Colonic mucosa (tissue), 4 donors: ENCODE measurements around the gene PIM3. TPM values are rescaled to one million over a fixed set of nuclear protein-coding genes. Genes with fewer than 3 reads are reported as not detected.

Experiments
- DNase-seq: peaks from one replicate; pipeline ENCODE4 v3.0.0-alpha.2; 2020
- H3K27ac ChIP-seq: fragments of 200-600 bp; one replicate; pipeline ENCODE4 v1.8.0; 2021
- H3K27me3 ChIP-seq: fragments of 200-600 bp; one replicate; pipeline ENCODE4 v1.8.0; 2021
- H3K36me3 ChIP-seq: fragments of 200-600 bp; one replicate; pipeline ENCODE4 v1.8.0; 2021
- H3K4me1 ChIP-seq: fragments of 200-600 bp; one replicate; pipeline ENCODE4 v1.8.0; 2021; ENCODE audit warnings: mild to moderate bottlenecking
- H3K4me3 ChIP-seq: fragments of 200-600 bp; one replicate; pipeline ENCODE4 v1.8.0; 2021
- H3K9ac ChIP-seq, 2 donors: one replicate each; pipeline ENCODE4 v1.7.0; 2013; ENCODE audit warnings: control low read depth in 2 of 2, low read depth in 2 of 2, low read length in 2 of 2
- H3K9me3 ChIP-seq: fragments of 200-600 bp; one replicate; pipeline ENCODE4 v1.8.0; 2021
- intact Hi-C: fragments of 100-400 bp; cut with DNase I; formaldehyde crosslinking; loops from one replicate; pipeline ENCODE4 v1.14.1; 2022
- total RNA-seq, 2 donors: library from RNA; stranded (reverse); fragmentation: NEBNext Ultra II Directional in 1 of 2; extraction: Animal tissue kit (Norgen Biotek cat#: 25700) in 1 of 2; gene quantifications; one replicate each; pipeline ENCODE4 v1.2.1, GENCODE V29; 2021
- TF ChIP-seq, protein P1 (sequence below): fragments of 200-600 bp; IDR thresholded peaks from one replicate; pipeline ENCODE4 v1.8.0; 2022; ENCODE audit warnings: antibody characterized with exemption, mild to moderate bottlenecking
- donor health status: healthy.
- donor health status: DM: no; HTN: no; CAD: no.
- donor health status: DM: no; HTN: no; CAD: no.

PIM3 gene
- total RNA-seq, 2 donors from 2014 or later, result 65.6 to 74.4 TPM

GRCh38 chr22:49962751-49963646 is 2.4 kb downstream of the PIM3 start:
- Histone ChIP-seq H3K27ac (peak overlapping the region; percentile 96), H3K36me3 (peaks cover 14% of the 10 kb centered on the region), H3K9ac (peak overlapping the region; percentile 64 to 72), H3K4me1 (peaks cover 26% of the 10 kb centered on the region), H3K27me3 (no peaks in the 10 kb centered on the region), H3K9me3 (no peaks in the 10 kb centered on the region), H3K4me3 (peak overlapping the region; percentile 99)
- TF ChIP-seq, protein P1, sequence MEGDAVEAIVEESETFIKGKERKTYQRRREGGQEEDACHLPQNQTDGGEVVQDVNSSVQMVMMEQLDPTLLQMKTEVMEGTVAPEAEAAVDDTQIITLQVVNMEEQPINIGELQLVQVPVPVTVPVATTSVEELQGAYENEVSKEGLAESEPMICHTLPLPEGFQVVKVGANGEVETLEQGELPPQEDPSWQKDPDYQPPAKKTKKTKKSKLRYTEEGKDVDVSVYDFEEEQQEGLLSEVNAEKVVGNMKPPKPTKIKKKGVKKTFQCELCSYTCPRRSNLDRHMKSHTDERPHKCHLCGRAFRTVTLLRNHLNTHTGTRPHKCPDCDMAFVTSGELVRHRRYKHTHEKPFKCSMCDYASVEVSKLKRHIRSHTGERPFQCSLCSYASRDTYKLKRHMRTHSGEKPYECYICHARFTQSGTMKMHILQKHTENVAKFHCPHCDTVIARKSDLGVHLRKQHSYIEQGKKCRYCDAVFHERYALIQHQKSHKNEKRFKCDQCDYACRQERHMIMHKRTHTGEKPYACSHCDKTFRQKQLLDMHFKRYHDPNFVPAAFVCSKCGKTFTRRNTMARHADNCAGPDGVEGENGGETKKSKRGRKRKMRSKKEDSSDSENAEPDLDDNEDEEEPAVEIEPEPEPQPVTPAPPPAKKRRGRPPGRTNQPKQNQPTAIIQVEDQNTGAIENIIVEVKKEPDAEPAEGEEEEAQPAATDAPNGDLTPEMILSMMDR, result no peak
- intact Hi-C loops, result no loop called here
- peak; percentile 39 for DNase-seq

DNA sequence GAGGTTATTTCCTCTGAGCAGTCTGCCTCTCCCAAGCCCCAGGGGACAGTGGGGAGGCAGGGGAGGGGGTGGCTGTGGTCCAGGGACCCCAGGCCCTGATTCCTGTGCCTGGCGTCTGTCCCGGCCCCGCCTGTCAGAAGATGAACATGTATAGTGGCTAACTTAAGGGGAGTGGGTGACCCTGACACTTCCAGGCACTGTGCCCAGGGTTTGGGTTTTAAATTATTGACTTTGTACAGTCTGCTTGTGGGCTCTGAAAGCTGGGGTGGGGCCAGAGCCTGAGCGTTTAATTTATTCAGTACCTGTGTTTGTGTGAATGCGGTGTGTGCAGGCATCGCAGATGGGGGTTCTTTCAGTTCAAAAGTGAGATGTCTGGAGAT is 3.1 kb downstream of the PIM3 start:
- peak overlapping the region; percentile 99 for H3K4me3 ChIP-seq
- H3K27me3 ChIP-seq, result no peaks in the 10 kb centered on the region
- H3K9ac ChIP-seq, result peak overlapping the region; percentile 64 to 72
- TF ChIP-seq, protein P1, result no peak
- DNase-seq, result peak; percentile 70
- peak overlapping the region; percentile 96 for H3K27ac ChIP-seq
- peaks cover 14% of the 10 kb centered on the region for H3K36me3 ChIP-seq
- intact Hi-C loops, result no loop called here
- no peaks in the 10 kb centered on the region for H3K9me3 ChIP-seq
- peaks cover 26% of the 10 kb centered on the region for H3K4me1 ChIP-seq

DNA sequence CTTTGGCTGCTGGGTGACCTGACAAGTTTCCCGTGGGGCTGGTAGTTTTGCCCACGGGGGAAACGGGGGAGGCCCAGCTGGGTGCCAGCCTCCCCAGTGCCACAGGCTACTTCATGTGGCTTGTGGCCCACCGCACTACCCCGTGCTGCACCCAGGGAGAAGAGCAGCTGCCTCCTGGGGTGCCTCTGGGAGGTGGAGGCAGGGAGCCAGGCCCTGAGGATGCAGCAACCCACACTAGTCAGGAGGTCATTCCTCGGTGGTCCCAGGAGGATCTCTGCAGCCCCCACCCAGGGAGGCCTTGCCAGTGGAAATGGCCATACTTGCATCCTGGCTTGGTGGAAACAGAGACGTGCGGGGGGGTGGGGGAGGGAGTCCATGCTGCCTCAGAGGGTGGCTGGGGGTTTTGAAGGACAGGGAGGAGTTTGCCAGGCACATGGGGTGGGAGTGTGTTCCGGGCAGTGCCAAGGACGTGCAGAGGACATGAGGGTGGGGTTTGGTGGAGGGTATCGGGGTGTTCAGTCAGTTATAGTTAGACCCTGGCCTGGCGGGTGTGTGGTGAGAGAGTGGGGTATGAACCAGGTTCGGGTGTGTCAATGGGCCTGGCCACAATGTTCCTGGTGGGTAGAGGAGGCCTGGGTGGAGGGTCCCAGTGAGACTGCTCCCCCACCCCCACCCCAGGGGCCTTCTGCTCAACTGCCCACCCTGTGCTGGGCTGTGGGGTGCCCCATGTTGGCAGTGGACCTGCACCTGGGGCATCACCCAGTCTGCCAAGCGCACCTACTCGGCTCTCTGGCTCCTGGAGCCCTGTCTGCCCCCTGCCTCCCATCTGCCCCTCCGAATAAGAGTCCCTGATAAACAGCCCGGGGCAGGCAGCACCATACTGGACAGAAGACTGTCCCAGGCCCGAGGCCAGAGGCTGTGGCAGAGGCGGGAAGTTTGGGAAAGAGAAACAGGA is 3.8 kb downstream of the PIM3 start:
- peak overlapping the region; percentile 96 for H3K27ac ChIP-seq
- H3K4me1 ChIP-seq, result peaks cover 24% of the 10 kb centered on the region
- intact Hi-C loops, result no loop called here
- peak overlapping the region; percentile 99 for H3K4me3 ChIP-seq
- H3K9me3 ChIP-seq, result no peaks in the 10 kb centered on the region
- peak; percentile 19 for DNase-seq
- H3K36me3 ChIP-seq, result peaks cover 14% of the 10 kb centered on the region
- no peaks in the 10 kb centered on the region for H3K27me3 ChIP-seq
- TF ChIP-seq, protein P1, result no peak
- H3K9ac ChIP-seq, result peak overlapping the region in 1 of 2 donors; percentile 72

DNA sequence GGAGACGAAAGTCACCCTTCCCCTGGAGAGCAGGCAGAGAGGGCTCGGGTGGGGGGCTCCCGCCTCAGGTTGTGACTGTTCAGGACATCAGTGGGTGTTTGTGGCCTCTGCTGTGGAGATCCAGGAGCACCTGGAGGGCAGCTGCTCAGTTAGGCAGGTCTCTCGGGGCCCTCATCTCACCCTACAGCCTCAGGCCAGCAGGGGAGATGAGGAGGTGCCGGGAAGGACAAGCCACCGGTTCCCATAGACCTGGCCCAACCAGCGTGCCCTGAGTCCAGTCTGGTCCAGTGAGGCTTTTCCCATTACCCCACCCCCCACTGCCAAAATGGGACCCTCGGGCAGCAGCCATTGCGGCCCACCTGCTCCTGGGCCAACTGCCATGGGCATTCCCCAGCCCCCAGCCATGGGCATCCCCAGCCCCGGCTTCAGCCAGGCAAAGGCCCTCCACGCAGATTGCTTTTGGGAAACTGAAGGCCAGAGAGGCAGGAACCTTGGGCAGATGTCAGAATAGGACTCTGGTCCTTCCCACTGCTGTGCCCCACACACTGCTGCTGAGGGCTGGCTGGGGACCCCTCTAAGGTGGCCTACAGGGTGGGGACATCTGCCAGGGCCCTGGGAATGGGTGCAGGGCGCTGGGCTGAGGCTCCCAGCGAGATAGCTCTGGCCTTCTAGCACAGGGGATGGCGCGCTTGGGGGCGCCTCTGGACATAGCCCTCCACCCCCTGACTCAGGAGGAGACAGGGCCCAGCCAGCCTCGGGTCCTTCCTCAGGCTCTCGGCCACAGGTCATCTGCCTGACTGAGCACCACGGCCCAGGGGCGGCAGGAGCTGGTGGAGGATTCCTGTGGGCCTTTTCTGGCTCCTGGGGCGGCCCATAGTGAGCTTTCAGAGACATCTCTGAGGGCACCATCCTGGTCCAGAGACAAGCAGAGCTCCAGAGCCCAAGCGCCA is 4.8 kb downstream of the PIM3 start:
- peaks cover 25% of the 10 kb centered on the region for H3K4me1 ChIP-seq
- peak overlapping the region; percentile 40 to 47 for H3K9ac ChIP-seq
- TF ChIP-seq, protein P1, result no peak
- no peaks in the 10 kb centered on the region for H3K27me3 ChIP-seq
- H3K9me3 ChIP-seq, result no peaks in the 10 kb centered on the region
- no peak overlapping the region for H3K4me3 ChIP-seq
- DNase-seq, result peak; percentile 23
- H3K27ac ChIP-seq, result peak overlapping the region; percentile 35
- intact Hi-C loops, result no loop called here
- H3K36me3 ChIP-seq, result peaks cover 14% of the 10 kb centered on the region
